Adrenal gland (tissue), 5 donors: ENCODE data around the gene DOK3.

Experiments
- POLR2A ChIP-seq, 2 donors: fragments of 450-650 bp; IDR thresholded peaks; one replicate each; pipeline ENCODE4 v1.6.1; 2017; ENCODE audit warnings: antibody characterized with exemption in 2 of 2, mild to moderate bottlenecking in 2 of 2, moderate library complexity in 1 of 2
- TF ChIP-seq, protein P1 (sequence below), 6 experiments: fragments of 450-650 bp in 4 of 6; fragments of 200-600 bp in 2 of 6; sonication (generic) in 1 of 6; IDR thresholded peaks; 1 replicate in 5 of 6; 2 replicates in 1 of 6; pipeline versions ENCODE4 v1.5.1 to v1.8.0; 2016 to 2021; ENCODE audit warnings: antibody characterized with exemption in 6 of 6, mild to moderate bottlenecking in 2 of 6, moderate library complexity in 1 of 6
- donor health status: DM: no; HTN: no; CAD: no.

GRCh38 chr5:177554474-177555111, 45.0 kb upstream of the DOK3 start, which contains the start of gene FAM193B:
- TF ChIP-seq, protein P1, sequence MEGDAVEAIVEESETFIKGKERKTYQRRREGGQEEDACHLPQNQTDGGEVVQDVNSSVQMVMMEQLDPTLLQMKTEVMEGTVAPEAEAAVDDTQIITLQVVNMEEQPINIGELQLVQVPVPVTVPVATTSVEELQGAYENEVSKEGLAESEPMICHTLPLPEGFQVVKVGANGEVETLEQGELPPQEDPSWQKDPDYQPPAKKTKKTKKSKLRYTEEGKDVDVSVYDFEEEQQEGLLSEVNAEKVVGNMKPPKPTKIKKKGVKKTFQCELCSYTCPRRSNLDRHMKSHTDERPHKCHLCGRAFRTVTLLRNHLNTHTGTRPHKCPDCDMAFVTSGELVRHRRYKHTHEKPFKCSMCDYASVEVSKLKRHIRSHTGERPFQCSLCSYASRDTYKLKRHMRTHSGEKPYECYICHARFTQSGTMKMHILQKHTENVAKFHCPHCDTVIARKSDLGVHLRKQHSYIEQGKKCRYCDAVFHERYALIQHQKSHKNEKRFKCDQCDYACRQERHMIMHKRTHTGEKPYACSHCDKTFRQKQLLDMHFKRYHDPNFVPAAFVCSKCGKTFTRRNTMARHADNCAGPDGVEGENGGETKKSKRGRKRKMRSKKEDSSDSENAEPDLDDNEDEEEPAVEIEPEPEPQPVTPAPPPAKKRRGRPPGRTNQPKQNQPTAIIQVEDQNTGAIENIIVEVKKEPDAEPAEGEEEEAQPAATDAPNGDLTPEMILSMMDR (IDR thresholded peaks at IDR 0.05), result peak in 3 of 6 experiments; percentile 29 to 43 (median 42)
- TF ChIP-seq POLR2A (IDR thresholded peaks at IDR 0.05), result peak in 1 of 2 donors; percentile 19
